Stimulated activated CD8-positive, alpha-beta memory T cell treated with anti-CD3 and anti-CD28 coated beads, Interleukin-15, amount 100 ng/mL, for 1 hour (primary cell): ENCODE results near the gene MAP1LC3B.

Source experiments
- DNase-seq: peaks from one replicate; pipeline ENCODE4 v3.0.0-alpha.2; 2020; ENCODE audit warnings: low read depth

Gene MAP1LC3B

GRCh38 chr16:87409781-87410180 is 17.6 kb downstream of the MAP1LC3B start:
- no peak for DNase-seq

GRCh38 chr16:87410530-87410929 is 18.4 kb downstream of the MAP1LC3B start:
- no peak for DNase-seq

DNA sequence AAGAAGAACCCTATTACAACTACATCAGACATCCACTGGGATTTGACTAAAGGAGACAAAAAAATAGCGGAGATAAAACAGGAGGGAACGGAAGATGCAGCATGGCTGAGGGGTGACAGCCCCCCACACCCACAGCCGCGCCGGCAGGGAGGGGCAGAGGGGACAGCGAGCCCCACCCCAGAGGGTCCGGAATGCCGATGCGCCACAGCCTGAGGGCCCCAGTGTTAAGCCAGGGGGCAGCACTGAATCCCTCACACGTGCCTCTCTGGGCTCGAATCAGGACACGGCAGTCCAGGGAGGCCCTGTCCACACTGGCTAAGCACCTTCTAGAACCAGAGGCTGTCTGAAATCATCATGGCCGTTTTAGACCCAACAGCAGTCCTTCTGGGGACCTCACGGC is 18.8 kb downstream of the MAP1LC3B start:
- no peak for DNase-seq

DNA sequence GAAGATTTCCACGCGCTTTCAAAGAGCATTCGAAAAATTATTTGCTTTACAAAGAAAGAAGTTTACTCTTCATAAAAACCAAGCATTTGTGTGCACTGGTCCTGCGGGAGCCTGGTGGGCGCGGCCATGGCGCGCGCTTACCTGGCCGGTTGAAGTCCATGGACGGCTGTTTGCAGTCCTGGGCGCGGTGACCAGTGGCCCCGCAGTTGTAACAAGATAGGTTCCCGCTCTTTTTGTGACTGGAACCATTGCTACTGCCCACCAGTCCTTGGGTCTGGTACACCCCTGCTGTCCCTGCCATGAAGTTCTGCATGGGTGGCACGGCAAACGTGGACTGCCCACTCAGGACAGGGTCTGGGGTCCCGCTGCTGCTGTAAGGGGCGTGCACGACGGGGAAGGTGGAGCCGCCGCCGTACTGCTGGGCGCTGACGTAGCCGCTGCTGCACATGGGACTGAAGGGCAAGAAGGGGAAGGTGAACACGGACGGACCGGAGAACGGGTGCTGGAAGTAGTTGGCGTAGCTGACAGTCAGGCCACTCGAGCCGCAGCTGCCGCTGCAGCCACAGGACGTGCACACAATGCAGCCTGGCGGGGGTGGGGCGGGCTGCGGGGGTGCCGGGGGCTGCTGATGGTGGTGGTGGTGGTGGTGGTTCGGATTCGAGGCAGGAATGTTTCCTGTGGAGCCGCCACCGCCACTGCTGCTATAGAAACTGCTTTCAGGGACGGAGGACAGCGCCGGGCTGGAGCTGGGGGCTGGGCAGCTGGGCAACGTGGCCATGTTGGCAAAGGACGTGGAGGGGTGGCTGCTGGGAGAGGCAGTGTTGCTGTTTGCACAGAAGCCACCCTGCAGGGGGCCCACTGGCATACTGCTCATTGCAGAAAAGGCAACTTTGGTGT is 19.5 kb downstream of the MAP1LC3B start:
- no peak for DNase-seq

DNA sequence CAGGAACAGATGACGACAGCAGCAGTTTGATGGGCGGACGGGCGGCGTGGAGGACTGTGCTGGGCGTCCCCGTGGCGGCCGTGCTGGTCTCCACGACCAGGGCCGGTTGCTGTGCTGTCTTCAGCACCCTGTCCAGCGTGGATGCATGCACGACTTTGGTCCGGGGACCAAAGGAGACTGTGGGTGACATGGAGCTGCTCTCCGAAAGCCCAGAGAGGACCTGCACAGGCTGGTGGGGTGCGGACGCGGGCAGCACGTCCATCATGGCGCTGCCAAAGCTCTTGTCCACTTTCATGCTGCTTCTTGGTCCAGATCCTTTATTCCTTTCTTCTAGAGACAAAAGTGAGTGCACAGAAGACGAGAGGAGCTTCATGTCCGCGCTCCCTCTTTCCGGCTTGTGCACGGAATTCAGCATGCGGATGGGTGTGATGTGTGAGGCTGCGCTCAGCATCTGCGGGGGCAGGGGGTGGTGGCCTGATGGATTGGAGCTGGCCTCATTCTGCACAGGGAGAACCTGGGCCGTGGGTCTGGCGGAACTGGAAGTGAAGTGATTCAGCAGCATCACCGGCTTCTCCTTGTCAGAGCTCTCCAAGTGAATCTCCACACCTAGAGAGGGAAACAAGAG is 20.3 kb downstream of the MAP1LC3B start:
- DNase-seq: no peak

GRCh38 chr16:87412996-87413421 is 20.9 kb downstream of the MAP1LC3B start:
- DNase-seq: no peak

- DNase-seq: no peak
Observed at GRCh38 chr16:87414251-87414680, 22.1 kb downstream of the MAP1LC3B start.

GRCh38 chr16:87415441-87415840 is 23.3 kb downstream of the MAP1LC3B start:
- no peak for DNase-seq

DNA sequence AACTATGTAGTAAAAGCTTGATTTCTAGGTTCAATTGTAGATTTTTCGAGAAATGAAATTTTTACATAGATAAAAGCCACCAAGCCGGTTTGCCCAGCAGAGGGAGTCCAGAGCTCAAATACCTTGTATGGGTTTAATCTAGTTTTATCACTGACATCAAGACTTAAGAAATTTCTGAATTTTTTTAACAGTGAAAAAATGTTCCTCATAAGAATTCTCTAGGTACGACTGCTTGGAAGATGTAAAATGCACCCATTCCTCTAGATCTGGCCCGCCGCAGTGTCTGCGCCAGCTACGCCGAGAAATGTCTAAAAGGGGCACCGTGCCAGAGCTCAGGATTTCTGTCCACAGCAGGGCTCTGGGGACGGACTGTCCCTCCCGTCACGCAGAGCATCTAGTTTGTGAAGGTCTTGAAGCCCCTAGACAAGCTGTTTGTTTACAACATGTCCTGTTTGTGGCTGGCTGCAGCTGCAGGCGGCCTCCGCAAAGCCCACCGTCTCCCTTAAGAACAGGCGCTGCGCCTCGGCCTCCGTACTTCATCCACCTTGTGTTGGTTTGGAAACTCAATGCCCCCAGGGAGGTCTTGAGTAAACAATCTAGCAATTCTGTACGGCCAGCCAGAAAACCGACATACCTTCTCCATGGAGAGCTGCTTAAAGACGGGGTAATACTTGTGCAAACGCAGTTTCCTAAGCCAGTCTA is 24.8 kb downstream of the MAP1LC3B start:
- no peak for DNase-seq

GRCh38 chr16:87417528-87417910 is 25.4 kb downstream of the MAP1LC3B start:
- no peak for DNase-seq

GRCh38 chr16:87418216-87418615 is 26.1 kb downstream of the MAP1LC3B start:
- DNase-seq: no peak

DNA sequence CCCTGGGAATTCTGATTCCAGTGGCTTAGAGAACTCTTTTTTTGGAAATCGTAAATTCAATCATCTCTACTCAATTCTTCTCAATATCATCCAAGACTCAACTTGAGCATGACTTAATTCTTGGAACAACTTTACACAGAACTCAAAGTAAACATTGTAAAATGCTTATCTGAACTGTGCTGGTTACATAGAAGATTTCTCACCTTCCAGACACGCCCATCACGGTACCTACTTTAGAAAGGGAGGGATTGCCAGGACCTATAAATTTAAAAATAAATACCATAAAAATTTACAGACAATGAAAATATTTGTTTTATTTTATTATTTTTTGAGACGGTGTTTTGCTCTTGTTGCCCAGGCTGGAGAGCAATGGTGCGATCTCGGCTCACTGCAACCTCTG is 26.5 kb downstream of the MAP1LC3B start:
- DNase-seq: no peak

DNA sequence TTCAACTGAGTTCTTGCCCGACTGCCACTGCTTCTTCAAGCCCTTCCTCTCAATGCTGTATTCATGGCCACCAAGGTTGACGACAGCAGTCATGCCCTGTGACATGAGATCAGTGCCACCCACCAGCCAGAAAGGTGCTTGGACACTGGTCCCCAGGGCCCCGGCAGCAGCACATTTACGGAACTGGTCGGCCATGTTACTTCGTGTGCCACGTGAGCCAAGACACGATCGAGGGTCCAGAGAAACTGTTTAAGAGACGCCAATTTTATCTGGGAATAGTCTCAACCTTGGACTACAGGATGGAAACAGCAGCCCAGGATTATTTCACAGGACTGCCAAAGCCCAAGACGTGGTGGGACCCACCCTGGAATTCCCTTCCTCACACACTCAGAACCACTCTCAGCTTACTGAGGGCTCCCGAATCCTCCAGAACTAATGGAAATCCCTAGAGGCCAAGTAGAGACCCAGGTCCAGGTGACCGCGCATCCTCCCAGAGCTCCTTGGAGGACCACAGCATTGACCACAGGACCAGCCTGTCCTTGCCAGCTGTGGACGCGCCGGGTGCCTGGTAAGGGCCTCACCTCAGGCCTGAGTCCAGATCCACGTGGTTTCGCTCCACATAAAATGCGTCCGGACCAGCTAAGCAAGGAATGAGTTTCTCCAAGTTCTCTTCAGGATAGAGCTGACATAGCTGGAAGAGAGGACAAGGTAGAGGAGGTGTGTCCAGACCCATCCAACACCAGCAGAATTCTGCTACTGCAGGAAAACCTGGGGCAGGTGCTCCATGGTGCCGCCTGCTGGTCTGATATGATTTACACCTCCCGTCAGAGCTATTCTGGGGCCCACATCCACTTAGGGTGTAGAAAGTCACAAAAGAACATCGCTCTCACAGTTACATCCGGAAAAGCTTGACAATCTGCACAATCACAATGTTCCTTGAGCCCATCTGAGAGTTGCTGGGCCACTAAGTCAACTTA is 28.2 kb downstream of the MAP1LC3B start:
- DNase-seq: no peak

DNA sequence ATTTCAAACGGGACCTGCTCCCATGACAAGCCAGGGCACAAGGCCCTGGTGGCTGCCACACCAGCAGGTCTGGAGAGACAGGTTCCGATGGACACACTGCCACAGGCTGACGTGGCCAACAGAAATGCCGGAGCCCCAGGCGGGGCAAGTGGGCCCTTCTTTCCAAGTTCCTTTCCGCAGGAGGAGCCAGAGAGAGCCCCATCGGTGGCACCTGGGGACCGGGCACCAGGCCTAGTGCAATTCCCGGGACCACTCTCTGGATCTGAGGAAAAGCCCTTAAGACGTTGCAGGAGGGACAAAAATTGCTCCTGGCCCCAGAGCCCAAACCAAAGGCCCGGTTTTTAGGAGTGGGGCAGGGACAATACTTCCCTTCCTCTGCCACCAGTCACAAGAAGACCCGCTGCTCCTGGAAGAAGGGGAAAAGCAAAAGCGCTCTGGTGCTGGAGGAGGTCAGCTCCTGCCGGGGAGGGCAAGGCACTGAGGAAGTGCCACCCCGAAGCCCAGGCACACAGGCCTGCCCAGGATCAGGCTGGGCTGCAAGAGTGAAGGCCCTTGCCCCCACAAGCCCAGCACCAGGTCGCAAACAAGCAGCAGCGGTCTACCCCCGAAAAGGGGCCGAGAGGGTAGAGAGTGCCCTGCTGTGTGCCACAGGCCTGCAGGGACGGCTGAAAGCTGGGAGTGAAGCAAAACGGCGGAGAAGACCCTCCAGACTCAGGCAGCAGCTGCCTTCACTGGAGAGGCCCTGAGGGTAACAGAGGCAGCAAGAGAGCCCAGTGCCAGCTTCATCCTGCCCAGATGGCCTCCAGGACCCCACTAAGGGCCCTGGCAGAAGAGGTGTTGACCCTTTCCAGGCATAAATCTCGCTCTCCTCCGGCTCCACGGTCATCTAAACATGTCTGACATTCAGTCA is 29.1 kb downstream of the MAP1LC3B start:
- DNase-seq: no peak

DNA sequence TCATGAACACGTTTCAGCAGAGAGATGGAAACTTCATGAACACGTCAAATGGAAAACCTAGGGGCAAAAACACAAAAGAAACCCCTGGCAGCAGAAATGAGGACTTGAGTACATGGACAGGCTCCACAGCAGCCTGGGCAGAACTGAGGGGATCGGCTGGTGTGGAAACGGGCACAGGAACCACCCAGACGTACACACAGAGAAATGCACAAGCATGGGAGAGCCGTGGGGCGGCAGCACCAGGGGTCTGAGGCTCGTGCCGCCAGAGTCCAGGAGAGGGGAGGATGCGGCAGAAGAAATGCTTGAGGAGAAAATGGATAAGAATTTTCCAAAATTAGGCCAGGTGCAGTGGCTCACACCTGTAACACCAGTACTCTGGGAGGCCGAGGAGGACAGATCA is 30.0 kb downstream of the MAP1LC3B start:
- no peak for DNase-seq

- DNase-seq: no peak
Observed at GRCh38 chr16:87423429-87423828, 31.3 kb downstream of the MAP1LC3B start.

DNA sequence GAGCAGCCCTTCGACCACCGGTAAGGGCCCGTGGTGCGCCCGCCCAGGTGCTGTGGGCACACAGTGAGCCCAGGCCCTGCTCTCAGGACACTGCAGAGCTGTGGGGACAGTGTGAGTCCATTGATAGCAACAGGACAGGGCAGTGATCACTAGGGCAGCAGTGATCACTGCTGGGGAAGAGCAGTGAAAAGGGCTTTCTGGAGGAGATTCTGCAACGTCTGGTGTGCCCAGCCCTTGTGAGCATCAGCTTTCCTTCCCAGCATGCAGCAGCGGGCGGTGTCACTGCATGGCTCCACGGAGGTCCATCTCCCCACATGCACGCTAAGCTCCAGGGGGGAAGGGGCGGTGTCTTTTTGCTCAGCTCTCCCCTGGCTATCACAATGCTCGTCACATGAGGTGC is 32.1 kb downstream of the MAP1LC3B start:
- DNase-seq: no peak

DNA sequence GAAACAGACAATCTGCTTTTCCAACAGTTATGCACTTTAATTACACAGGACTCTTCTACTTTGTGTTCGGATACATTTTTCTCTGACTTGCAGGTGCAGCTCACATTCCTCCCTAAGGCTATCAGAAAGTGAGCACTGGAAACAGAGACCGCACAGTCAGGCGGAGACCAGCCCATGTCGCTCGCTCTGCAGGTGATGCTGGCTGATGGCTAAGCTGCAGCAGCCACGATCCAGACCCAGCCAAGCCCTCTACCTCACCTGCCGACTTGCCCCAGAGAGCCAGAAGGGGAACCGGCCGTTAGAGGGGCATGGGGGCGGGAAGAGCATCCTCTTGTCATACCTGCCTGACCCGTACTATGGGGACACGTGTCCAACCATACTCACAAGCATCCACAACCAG is 33.8 kb downstream of the MAP1LC3B start:
- no peak for DNase-seq

DNA sequence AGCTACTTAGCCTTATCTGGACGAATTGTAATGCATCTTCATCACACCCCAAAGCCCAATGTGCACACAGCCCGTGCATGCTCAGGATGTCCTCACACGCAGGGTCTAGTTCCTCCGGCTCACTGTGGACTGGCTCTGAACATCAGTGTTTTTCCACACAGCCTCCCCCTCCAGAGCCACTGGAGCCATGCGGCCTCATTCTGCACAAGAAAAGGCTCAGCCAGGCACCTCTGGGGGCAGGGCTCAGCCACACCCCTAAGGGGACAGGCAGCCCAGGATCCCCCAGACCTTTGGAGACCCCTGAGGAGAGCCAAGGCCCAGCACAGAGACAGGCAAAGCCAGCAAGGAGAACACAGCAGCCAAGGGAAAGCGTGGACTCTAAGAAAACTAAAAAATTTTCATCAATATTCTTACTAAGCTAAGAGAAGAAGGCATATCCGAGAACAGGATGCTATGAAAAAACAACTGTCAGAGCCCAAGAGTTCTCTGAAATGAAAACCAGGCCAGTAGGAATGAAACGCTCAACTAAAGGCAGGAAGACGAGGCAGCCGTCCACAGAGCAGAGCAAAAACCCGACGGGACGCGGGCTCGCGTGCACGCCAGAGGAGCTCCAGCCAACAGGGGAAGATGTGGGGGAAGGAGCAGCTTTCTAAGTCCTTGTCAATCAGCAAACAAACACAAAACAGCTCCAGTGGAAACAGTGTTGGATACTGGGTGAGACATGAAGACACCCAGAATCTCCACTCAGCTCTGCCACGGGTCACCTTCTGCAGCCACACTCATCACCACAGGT is 34.5 kb downstream of the MAP1LC3B start:
- DNase-seq: no peak

DNA sequence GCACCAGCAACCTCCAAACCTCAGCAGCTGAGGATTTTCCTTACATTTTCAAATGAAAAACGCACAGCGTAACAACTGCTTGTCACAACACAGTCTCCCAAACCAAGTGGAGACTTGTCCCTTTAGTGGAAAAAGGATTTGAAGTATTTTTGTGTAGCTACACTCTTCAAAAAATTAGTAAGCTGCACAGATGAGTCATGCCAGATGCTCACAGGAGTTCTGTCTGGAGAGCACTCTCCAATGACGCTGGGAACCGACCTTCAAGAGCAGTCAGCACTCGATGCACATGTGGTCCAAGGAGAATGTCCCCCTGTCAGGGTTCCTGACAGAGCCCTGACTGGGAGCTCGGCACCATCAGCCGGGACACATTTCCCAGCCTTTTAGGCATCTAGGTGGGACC is 39.8 kb downstream of the MAP1LC3B start:
- no peak for DNase-seq
